Measurements from ENCODE around the gene ARHGAP42.

Gene ARHGAP42

GRCh38 chr11:100711984-100712383 lies 24.9 kb downstream of the ARHGAP42 start:
- no peak overlapping the region for H3K4me3 ChIP-seq (ENCODE audit: low read length)
- no peak for DNase-seq (ENCODE audit: low read depth, low spot score)

GRCh38 chr11:100712583-100712982 lies 25.5 kb downstream of the ARHGAP42 start:
- H3K4me3 ChIP-seq (ENCODE audit: low read length) = no peak overlapping the region
- no peak for DNase-seq (ENCODE audit: low read depth, low spot score)

- no peak overlapping the region for H3K4me3 ChIP-seq (ENCODE audit: low read length)
- no peak for DNase-seq (ENCODE audit: low read depth, low spot score)
These were observed 28.2 kb downstream of the ARHGAP42 start for GRCh38 chr11:100715165-100715761.

- no peak for DNase-seq (ENCODE audit: low read depth, low spot score)
- H3K4me3 ChIP-seq (ENCODE audit: low read length) = no peak overlapping the region
These were observed 29.8 kb downstream of the ARHGAP42 start for GRCh38 chr11:100716838-100717237.

GRCh38 chr11:100719362-100719761 lies 32.3 kb downstream of the ARHGAP42 start:
- no peak overlapping the region for H3K4me3 ChIP-seq (ENCODE audit: low read length)
- DNase-seq (ENCODE audit: low read depth, low spot score) = no peak

GRCh38 chr11:100719809-100720221 lies 32.7 kb downstream of the ARHGAP42 start:
- no peak for DNase-seq (ENCODE audit: low read depth, low spot score)

GRCh38 chr11:100726680-100727079 lies 39.6 kb downstream of the ARHGAP42 start:
- no peak overlapping the region for H3K4me3 ChIP-seq (ENCODE audit: low read length)
- no peak for DNase-seq (ENCODE audit: low read depth, low spot score)

More at GRCh38 chr11:100719809-100720221, 32.7 kb downstream of the ARHGAP42 start:
- H3K4me3 ChIP-seq (ENCODE audit: low read length) = no peak overlapping the region

GRCh38 chr11:100727410-100727809 lies 40.3 kb downstream of the ARHGAP42 start:
- H3K4me3 ChIP-seq (ENCODE audit: low read length) = no peak overlapping the region
- no peak for DNase-seq (ENCODE audit: low read depth, low spot score)

- H3K4me3 ChIP-seq (ENCODE audit: low read length) = no peak overlapping the region
- no peak for DNase-seq (ENCODE audit: low read depth, low spot score)
These were observed 43.2 kb downstream of the ARHGAP42 start for GRCh38 chr11:100730266-100730665.

- no peak overlapping the region for H3K4me3 ChIP-seq (ENCODE audit: low read length)
- no peak for DNase-seq (ENCODE audit: low read depth, low spot score)
These were observed 44.4 kb downstream of the ARHGAP42 start for GRCh38 chr11:100731471-100731870.

GRCh38 chr11:100732949-100733348 lies 45.9 kb downstream of the ARHGAP42 start:
- DNase-seq (ENCODE audit: low read depth, low spot score) = no peak
- H3K4me3 ChIP-seq (ENCODE audit: low read length) = no peak overlapping the region

GRCh38 chr11:100734743-100735527 lies 47.8 kb downstream of the ARHGAP42 start:
- DNase-seq (ENCODE audit: low read depth, low spot score) = no peak
- no peak overlapping the region for H3K4me3 ChIP-seq (ENCODE audit: low read length)

GRCh38 chr11:100735949-100736675 lies 49.0 kb downstream of the ARHGAP42 start:
- no peak overlapping the region for H3K4me3 ChIP-seq (ENCODE audit: low read length)
- no peak for DNase-seq (ENCODE audit: low read depth, low spot score)

- DNase-seq (ENCODE audit: low read depth, low spot score) = no peak
- H3K4me3 ChIP-seq (ENCODE audit: low read length) = no peak overlapping the region
These were observed 51.7 kb downstream of the ARHGAP42 start for GRCh38 chr11:100738701-100739270.

GRCh38 chr11:100739666-100740065 lies 52.6 kb downstream of the ARHGAP42 start:
- H3K4me3 ChIP-seq (ENCODE audit: low read length) = no peak overlapping the region
- DNase-seq (ENCODE audit: low read depth, low spot score) = no peak

- no peak for DNase-seq (ENCODE audit: low read depth, low spot score)
- no peak overlapping the region for H3K4me3 ChIP-seq (ENCODE audit: low read length)
These were observed 53.4 kb downstream of the ARHGAP42 start for GRCh38 chr11:100740440-100740839.

- no peak overlapping the region for H3K4me3 ChIP-seq (ENCODE audit: low read length)
- no peak for DNase-seq (ENCODE audit: low read depth, low spot score)
These were observed 55.0 kb downstream of the ARHGAP42 start for GRCh38 chr11:100741866-100742625.

- H3K4me3 ChIP-seq (ENCODE audit: low read length) = no peak overlapping the region
- DNase-seq (ENCODE audit: low read depth, low spot score) = no peak
These were observed 59.4 kb downstream of the ARHGAP42 start for GRCh38 chr11:100746448-100746847.

- no peak for DNase-seq (ENCODE audit: low read depth, low spot score)
- no peak overlapping the region for H3K4me3 ChIP-seq (ENCODE audit: low read length)
These were observed 61.1 kb downstream of the ARHGAP42 start for GRCh38 chr11:100748153-100748552.

Data from Jurkat, Clone E6-1 (cell line).